ENCODE data around the gene C14orf132.

The C14orf132 gene

GRCh38 chr14:96108911-96109310, 69.7 kb downstream of the C14orf132 start:
- TF ChIP-seq CTCF (IDR thresholded peaks at IDR 0.05; ENCODE audit: low read depth, low read length, missing control alignments): no peak
- no peak for DNase-seq (ENCODE audit: low read depth)
- H3K4me3 ChIP-seq (ENCODE audit: low read depth, low read length): no peak overlapping the region

- DNase-seq (ENCODE audit: low read depth): no peak
- H3K4me3 ChIP-seq (ENCODE audit: low read depth, low read length): no peak overlapping the region
- no peak for TF ChIP-seq CTCF (IDR thresholded peaks at IDR 0.05; ENCODE audit: low read depth, low read length, missing control alignments)
Observed at GRCh38 chr14:96109596-96110355, 70.6 kb downstream of the C14orf132 start.

GRCh38 chr14:96112032-96112431, 72.9 kb downstream of the C14orf132 start:
- no peak overlapping the region for H3K4me3 ChIP-seq (ENCODE audit: low read depth, low read length)
- no peak for TF ChIP-seq CTCF (IDR thresholded peaks at IDR 0.05; ENCODE audit: low read depth, low read length, missing control alignments)
- no peak for DNase-seq (ENCODE audit: low read depth)

- no peak for TF ChIP-seq CTCF (IDR thresholded peaks at IDR 0.05; ENCODE audit: low read depth, low read length, missing control alignments)
- DNase-seq (ENCODE audit: low read depth): no peak
- H3K4me3 ChIP-seq (ENCODE audit: low read depth, low read length): no peak overlapping the region
Observed at GRCh38 chr14:96114002-96114401, 74.8 kb downstream of the C14orf132 start.

GRCh38 chr14:96117101-96117897, 78.1 kb downstream of the C14orf132 start:
- no peak overlapping the region for H3K4me3 ChIP-seq (ENCODE audit: low read depth, low read length)

GRCh38 chr14:96117960-96118359, 78.8 kb downstream of the C14orf132 start:
- no peak for DNase-seq (ENCODE audit: low read depth)
- H3K4me3 ChIP-seq (ENCODE audit: low read depth, low read length): no peak overlapping the region
- no peak for TF ChIP-seq CTCF (IDR thresholded peaks at IDR 0.05; ENCODE audit: low read depth, low read length, missing control alignments)

More at GRCh38 chr14:96117101-96117897, 78.1 kb downstream of the C14orf132 start:
- no peak for TF ChIP-seq CTCF (IDR thresholded peaks at IDR 0.05; ENCODE audit: low read depth, low read length, missing control alignments)
- no peak for DNase-seq (ENCODE audit: low read depth)
